ENCODE data around the gene MRPS5.
"Not testable (repeated sequence)": the region's sequence is repeated elsewhere in the genome, so short reads cannot be mapped to it uniquely, and the experiment has no call there.

MRPS5 gene

DNA sequence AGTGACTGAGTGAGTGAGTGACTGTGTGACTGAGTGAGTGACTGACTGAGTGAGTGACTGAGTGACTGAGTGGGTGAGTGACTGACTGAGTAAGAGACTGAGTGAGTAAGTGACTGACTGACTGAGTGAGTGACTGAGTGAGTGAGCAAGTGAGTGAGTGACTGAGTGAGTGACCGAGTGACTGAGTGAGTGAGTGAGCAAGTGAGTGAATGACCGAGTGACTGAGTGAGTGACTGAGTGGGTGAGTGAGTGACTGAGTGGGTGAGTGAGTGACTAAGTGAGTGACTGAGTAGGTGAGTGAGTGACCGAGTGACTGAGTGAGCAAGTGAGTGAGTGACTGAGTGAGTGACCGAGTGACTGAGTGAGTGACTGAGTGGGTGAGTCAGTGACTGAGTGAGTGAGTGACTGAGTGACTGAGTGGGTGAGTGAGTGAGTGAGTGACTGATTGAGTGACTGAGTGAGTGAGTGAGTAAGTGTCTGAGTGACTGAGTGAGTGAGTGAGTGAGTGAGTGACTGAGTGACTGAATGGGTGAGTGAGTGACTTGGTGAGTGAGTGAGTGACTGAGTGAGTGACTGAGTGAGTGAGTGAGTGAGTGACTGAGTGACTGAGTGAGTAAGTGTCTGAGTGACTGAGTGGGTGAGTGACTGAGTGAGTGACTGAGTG lies 82.8 kb downstream of the MRPS5 start:
- TF ChIP-seq CTCF (IDR thresholded peaks at IDR 0.05; ENCODE audit: control insufficient read depth, insufficient read depth, low read depth, low read length, missing control alignments) = no peak
- no peak overlapping the region for H3K4me3 ChIP-seq (ENCODE audit: control insufficient read depth, low read depth, low read length)
- no peak for DNase-seq (ENCODE audit: low read depth)

DNA sequence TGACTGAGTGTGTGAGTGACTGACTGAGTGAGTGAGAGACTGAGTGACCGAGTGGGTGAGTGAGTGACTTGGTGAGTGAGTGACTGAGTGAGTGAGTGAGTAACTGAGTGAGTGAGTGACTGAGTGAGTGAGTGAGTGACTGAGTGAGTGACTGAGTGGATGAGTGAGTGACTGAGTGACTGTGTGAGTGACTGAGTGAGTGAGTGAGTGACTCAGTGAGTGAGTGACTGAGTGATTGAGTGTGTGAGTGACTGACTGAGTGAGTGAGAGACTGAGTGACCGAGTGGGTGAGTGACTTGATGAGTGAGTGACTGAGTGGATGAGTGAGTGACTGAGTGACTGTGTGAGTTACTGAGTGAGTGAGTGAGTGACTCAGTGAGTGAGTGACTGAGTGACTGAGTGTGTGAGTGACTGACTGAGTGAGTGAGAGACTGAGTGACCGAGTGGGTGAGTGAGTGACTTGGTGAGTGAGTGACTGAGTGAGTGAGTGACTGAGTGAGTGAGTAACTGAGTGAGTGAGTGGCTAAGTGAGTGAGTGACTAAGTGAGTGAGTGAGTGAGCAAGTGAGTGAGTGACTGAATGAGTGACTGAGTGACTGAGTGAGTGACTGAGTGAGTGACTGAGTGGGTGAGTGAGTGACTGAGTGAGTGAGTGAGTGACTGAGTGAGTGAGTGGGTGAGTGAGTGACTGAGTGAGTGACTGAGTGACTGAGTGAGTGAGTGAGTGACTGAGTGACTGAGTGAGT lies 83.6 kb downstream of the MRPS5 start:
- not testable (repeated sequence) for H3K4me3 ChIP-seq (ENCODE audit: control insufficient read depth, low read depth, low read length); DNase-seq (ENCODE audit: low read depth)

GRCh38 chr2:95037384-95037839 lies 84.2 kb downstream of the MRPS5 start:
- TF ChIP-seq CTCF (IDR thresholded peaks at IDR 0.05; ENCODE audit: control insufficient read depth, insufficient read depth, low read depth, low read length, missing control alignments) = no peak
- H3K4me3 ChIP-seq (ENCODE audit: control insufficient read depth, low read depth, low read length) = no peak overlapping the region
- DNase-seq (ENCODE audit: low read depth) = no peak

DNA sequence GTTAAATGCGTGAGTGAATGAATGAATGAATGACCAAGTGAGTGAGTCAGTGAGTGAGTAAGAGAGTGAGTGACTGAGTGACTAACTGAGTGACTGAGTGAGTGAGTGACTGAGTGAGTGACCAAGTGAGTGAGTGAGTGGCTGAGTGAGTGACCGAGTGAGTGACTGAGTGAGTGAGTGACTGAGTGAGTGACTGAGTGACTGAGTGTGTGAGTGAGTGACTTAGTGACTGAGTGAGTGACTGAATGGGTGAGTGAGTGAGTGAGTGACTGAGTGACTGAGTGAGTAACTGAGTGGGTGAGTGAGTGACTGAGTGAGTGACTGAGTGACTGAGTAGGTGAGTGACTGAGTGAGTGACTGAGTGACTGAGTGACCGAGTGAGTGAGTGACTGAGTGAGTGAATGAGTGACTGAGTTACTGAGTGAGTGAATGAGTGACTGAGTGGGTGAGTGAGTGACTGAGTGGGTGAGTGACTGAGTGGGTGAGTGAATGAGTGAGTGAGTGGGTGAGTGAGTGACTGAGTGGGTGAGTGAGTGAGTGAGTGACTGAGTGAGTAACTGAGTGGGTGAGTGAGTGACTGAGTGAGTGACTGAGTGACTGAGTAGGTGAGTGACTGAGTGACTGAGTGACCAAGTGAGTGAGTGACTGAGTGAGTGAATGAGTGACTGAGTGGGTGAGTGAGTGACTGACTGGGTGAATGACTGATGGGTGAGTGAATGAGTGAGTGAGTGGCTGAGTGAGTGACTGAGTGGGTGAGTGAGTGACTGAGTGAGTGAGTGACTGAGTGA lies 84.8 kb downstream of the MRPS5 start:
- DNase-seq (ENCODE audit: low read depth) = no peak
- no peak overlapping the region for H3K4me3 ChIP-seq (ENCODE audit: control insufficient read depth, low read depth, low read length)
- no peak for TF ChIP-seq CTCF (IDR thresholded peaks at IDR 0.05; ENCODE audit: control insufficient read depth, insufficient read depth, low read depth, low read length, missing control alignments)

All from AG09309 (cell line).